ENCODE measurements around the gene IFITM1.

The IFITM1 gene

DNA sequence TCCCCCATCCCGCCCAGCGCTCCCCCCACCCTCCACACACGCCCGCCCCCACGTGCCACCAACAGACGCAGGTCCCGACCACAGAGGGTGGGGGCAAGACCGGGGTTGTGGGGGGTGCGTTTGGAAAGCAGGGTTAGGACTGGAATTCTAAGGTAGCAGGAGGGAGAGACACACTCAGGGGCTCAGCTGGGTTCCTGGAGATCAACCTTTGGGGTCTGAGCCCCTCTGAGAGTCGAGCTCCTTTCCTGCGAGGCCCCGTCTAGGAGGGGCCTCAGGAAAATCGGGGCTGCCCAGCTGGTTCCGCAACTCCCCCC is 24.5 kb upstream of the IFITM1 start:
- H3K36me3 ChIP-seq = peaks cover 0 to 33% (median 5%) of the 10 kb centered on the region in 3 donors
- peaks cover 0 to 21% (median 18%) of the 10 kb centered on the region in 4 donors for H3K4me1 ChIP-seq
- peaks cover 0 to 21% of the 10 kb centered on the region in 2 donors for H3K27me3 ChIP-seq
- peak overlapping the region; percentile 69 to 95 for H3K4me3 ChIP-seq
- H3K9me3 ChIP-seq = no peaks in the 10 kb centered on the region
- TF ChIP-seq, protein P1, sequence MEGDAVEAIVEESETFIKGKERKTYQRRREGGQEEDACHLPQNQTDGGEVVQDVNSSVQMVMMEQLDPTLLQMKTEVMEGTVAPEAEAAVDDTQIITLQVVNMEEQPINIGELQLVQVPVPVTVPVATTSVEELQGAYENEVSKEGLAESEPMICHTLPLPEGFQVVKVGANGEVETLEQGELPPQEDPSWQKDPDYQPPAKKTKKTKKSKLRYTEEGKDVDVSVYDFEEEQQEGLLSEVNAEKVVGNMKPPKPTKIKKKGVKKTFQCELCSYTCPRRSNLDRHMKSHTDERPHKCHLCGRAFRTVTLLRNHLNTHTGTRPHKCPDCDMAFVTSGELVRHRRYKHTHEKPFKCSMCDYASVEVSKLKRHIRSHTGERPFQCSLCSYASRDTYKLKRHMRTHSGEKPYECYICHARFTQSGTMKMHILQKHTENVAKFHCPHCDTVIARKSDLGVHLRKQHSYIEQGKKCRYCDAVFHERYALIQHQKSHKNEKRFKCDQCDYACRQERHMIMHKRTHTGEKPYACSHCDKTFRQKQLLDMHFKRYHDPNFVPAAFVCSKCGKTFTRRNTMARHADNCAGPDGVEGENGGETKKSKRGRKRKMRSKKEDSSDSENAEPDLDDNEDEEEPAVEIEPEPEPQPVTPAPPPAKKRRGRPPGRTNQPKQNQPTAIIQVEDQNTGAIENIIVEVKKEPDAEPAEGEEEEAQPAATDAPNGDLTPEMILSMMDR (IDR thresholded peaks at IDR 0.05) = no peak
- H3K27ac ChIP-seq = peak overlapping the region; percentile 67 to 79
- no peak for DNase-seq
- intact Hi-C loops (cut with DNase I; ENCODE audit: low total_unique reads) = no loop called here

DNA sequence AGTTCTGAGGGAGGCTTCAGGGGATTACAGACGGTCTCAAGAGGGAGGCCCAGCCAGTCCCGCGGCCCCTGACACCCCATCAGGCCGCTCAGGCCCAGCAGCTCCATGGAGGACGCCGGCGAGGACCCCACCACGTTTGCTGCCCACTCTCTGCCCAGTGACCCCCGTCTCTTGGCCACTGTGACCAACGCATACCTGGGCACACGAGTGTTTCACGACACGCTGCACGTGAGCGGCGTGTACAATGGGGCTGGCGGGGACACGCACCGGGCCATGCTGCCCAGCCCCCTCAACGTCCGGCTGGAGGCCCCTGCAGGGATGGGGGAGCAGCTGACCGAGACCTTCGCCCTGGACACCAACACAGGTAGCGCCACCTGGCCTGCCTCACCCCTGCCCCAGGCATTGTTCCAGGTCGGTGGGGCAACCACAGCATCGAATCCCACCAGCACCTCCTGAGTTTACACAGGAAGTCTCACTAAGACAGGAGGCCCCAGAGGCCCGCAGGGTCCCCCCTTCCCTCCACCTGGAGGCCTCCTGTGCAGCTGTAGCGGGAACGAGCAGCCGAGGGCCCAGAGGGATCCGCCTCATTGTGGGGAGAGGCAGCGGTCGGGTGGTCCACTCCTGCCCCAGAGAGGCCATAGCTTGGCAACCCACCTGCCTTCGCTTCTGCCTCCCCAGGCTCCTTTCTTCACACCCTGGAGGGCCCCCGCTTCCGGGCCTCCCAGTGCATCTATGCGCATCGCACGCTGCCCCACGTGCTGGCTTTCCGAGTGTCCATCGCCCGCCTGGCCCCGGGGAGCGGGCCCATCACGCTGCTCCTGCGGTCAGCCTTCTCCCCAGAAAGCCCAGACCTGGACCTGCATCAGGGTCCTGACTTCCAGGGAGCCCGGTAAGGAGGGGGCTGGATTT is 23.9 kb upstream of the IFITM1 start:
- peak overlapping the region; percentile 67 to 79 for H3K27ac ChIP-seq
- peak; percentile 22 to 67 for DNase-seq
- H3K27me3 ChIP-seq = peaks cover 0 to 21% of the 10 kb centered on the region in 2 donors
- H3K4me1 ChIP-seq = peaks cover 0 to 21% (median 18%) of the 10 kb centered on the region in 4 donors
- no peaks in the 10 kb centered on the region for H3K9me3 ChIP-seq
- H3K36me3 ChIP-seq = peaks cover 0 to 38% (median 10%) of the 10 kb centered on the region in 3 donors
- intact Hi-C loops (cut with DNase I; ENCODE audit: low total_unique reads) = no loop called here
- TF ChIP-seq, protein P1 (IDR thresholded peaks at IDR 0.05) = no peak
- H3K4me3 ChIP-seq = peak overlapping the region; percentile 69 to 95

DNA sequence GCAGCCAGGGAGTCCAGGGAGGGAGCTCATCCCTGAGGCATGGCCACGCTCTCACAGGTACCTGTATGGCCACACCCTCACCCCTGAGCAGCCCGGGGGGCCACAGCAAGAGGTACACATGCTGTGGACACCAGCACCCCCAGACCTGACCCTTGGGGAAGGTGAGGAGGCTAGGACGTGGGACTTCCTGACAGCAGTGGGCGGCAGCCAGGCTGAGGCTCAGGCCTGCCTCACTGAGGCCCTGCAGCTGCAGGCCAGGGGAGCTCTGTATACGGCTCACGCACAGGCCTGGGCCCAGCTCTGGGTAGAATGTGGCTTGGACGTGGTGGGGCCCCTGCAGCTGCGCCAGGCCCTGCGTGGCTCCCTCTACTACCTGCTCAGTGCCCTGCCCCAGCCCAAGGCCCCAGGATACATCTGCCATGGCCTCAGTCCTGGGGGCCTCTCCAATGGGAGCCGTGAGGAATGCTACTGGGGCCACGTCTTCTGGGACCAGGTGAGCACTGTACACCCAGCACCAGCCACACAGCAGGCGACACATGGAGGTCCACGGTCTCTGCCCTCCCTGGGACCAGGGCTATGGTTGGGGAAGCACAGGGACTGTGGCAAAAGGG is 23.1 kb upstream of the IFITM1 start:
- peak in 1 of 2 donors; percentile 44 for DNase-seq
- Histone ChIP-seq H3K4me1 (peaks cover 0 to 21% (median 18%) of the 10 kb centered on the region in 4 donors), H3K4me3 (no peak overlapping the region), H3K27ac (no peak overlapping the region), H3K9me3 (no peaks in the 10 kb centered on the region), H3K27me3 (peaks cover 0 to 20% of the 10 kb centered on the region in 2 donors), H3K36me3 (peaks cover 0 to 38% (median 10%) of the 10 kb centered on the region in 3 donors)
- TF ChIP-seq, protein P1 (IDR thresholded peaks at IDR 0.05) = no peak
- intact Hi-C loops (cut with DNase I; ENCODE audit: low total_unique reads) = no loop called here

DNA sequence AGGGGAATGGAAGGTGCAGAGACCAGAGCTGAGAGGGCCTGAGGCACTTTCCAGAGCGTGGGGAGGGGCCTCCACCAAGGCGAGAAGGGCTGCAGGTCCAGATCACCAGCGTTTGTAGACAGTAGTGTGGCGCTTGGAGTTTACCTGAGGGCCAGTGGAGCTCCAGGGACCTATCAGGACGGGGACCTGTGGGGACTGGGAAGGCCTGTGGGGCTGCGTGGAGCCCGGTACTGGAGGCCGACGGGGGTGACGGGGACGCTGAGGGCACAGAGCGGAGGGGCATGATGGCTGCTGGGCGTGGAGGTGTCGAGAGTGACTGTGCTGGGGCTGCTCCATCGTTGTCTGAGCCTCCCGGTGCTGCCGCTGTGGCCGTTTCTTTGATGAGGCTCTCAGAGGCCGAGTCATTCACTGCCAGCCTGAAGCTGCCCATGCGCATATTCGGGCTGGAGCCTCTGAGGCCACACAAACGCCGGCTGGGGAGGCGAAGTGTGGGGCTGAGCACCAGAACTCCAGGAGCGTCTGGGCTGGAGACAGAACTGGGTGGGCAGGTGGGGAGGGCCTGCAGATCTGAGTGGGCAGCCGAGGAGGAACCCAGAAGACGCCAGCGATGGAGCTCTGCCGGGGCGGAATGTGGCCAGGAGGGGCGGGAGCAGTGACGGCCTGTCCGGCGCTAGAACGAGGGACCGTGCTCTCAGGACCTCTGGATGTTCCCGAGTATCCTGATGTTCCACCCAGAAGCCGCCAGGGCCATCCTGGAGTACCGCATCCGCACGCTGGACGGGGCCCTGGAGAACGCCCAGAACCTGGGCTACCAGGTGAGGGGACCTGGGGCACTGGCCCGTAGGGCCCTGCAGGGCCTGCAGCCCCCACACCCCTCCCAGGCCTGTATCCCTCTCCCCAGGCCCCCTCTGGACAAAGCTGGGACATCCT is 22.3 kb upstream of the IFITM1 start:
- Histone ChIP-seq H3K4me3 (no peak overlapping the region), H3K36me3 (peaks cover 0 to 38% (median 10%) of the 10 kb centered on the region in 3 donors), H3K4me1 (peaks cover 0 to 21% (median 18%) of the 10 kb centered on the region in 4 donors), H3K9me3 (no peaks in the 10 kb centered on the region), H3K27me3 (peaks cover 0 to 25% of the 10 kb centered on the region in 2 donors), H3K27ac (no peak overlapping the region)
- TF ChIP-seq, protein P1 (IDR thresholded peaks at IDR 0.05) = no peak
- intact Hi-C loops (cut with DNase I; ENCODE audit: low total_unique reads) = no loop called here
- peak in 1 of 2 donors; percentile 65 for DNase-seq
